KBM-7 (cell line): ENCODE results near the gene TLR8.

Experiments
- DNase-seq: peaks from one replicate; pipeline ENCODE4 v3.0.0-alpha.2; 2015
- in situ Hi-C: fragments of 300-500 bp; cut with MboI; formaldehyde crosslinking; loops from 2 replicates; pipeline ENCODE4 v1.14.3; 2020; ENCODE audit warnings: low sequenced_read_pairs, low pct_unique_long_range_greater_than_20kb, mixed read lengths

The TLR8 gene

GRCh38 chrX:12894074-12895030, 12.1 kb upstream of the TLR8 start:
- in situ Hi-C loops = no loop called here
- DNase-seq = peak; percentile 60

GRCh38 chrX:12895866-12896265, 10.6 kb upstream of the TLR8 start:
- no peak for DNase-seq
- in situ Hi-C loops = no loop called here

GRCh38 chrX:12896935-12897334, 9.5 kb upstream of the TLR8 start:
- DNase-seq = peak; percentile 36
- in situ Hi-C loops = no loop called here

- in situ Hi-C loops = no loop called here
- no peak for DNase-seq
Observed at GRCh38 chrX:12898073-12898472, 8.3 kb upstream of the TLR8 start.

GRCh38 chrX:12899506-12899905, 6.9 kb upstream of the TLR8 start:
- DNase-seq = no peak
- in situ Hi-C loops = no loop called here

GRCh38 chrX:12901486-12901885, 4.9 kb upstream of the TLR8 start:
- DNase-seq = peak; percentile 77
- in situ Hi-C loops = loop anchor here (25.0 kb wide), 1 partner anchor 89 kb away; no protein-coding TSS in a partner anchor

- no peak for DNase-seq
- in situ Hi-C loops = loop anchor here (25.0 kb wide), 1 partner anchor 91 kb away; no protein-coding TSS in a partner anchor
Observed at GRCh38 chrX:12903646-12904045, 2.8 kb upstream of the TLR8 start.

- DNase-seq = no peak
Observed at GRCh38 chrX:12910423-12911121, 4.2 kb downstream of the TLR8 start.

GRCh38 chrX:12911122-12911470, 4.7 kb downstream of the TLR8 start:
- no peak for DNase-seq
- in situ Hi-C loops = loop anchor here (25.0 kb wide), 1 partner anchor 99 kb away; no protein-coding TSS in a partner anchor

More at GRCh38 chrX:12910423-12911121, 4.2 kb downstream of the TLR8 start:
- in situ Hi-C loops = loop anchor here (25.0 kb wide), 1 partner anchor 98 kb away; no protein-coding TSS in a partner anchor

- no peak for DNase-seq
- in situ Hi-C loops = loop anchor here (25.0 kb wide), 1 partner anchor 101 kb away; no protein-coding TSS in a partner anchor
Observed at GRCh38 chrX:12912791-12913482, 6.5 kb downstream of the TLR8 start.

GRCh38 chrX:12917753-12918152, 11.3 kb downstream of the TLR8 start:
- DNase-seq = no peak
- in situ Hi-C loops = loop anchor here (25.0 kb wide), 1 partner anchor 105 kb away; no protein-coding TSS in a partner anchor

- in situ Hi-C loops = loop anchor here (25.0 kb wide), 1 partner anchor 107 kb away; no protein-coding TSS in a partner anchor
- no peak for DNase-seq
Observed at GRCh38 chrX:12919051-12919450, 12.6 kb downstream of the TLR8 start.

- in situ Hi-C loops = loop anchor here (25.0 kb wide), 1 partner anchor 107 kb away; no protein-coding TSS in a partner anchor
- no peak for DNase-seq
Observed at GRCh38 chrX:12919620-12920019, 13.2 kb downstream of the TLR8 start.

GRCh38 chrX:12920990-12921389, 14.6 kb downstream of the TLR8 start:
- no peak for DNase-seq
- in situ Hi-C loops = loop anchor here (25.0 kb wide), 1 partner anchor 109 kb away; no protein-coding TSS in a partner anchor

GRCh38 chrX:12921886-12922598, 15.6 kb downstream of the TLR8 start:
- in situ Hi-C loops = loop anchor here (25.0 kb wide), 1 partner anchor 110 kb away; no protein-coding TSS in a partner anchor
- no peak for DNase-seq

GRCh38 chrX:12922599-12922919, 16.1 kb downstream of the TLR8 start:
- in situ Hi-C loops = loop anchor here (25.0 kb wide), 1 partner anchor 110 kb away; no protein-coding TSS in a partner anchor
- DNase-seq = no peak

- in situ Hi-C loops = no loop called here
- DNase-seq = no peak
Observed at GRCh38 chrX:12929701-12930100, 23.3 kb downstream of the TLR8 start.

- in situ Hi-C loops = no loop called here
- DNase-seq = no peak
Observed at GRCh38 chrX:12930150-12930549, 23.7 kb downstream of the TLR8 start.

- in situ Hi-C loops = no loop called here
- DNase-seq = no peak
Observed at GRCh38 chrX:12932244-12932643, 25.8 kb downstream of the TLR8 start.
